ENCODE measurements around the gene SREBF1.

The SREBF1 gene

DNA sequence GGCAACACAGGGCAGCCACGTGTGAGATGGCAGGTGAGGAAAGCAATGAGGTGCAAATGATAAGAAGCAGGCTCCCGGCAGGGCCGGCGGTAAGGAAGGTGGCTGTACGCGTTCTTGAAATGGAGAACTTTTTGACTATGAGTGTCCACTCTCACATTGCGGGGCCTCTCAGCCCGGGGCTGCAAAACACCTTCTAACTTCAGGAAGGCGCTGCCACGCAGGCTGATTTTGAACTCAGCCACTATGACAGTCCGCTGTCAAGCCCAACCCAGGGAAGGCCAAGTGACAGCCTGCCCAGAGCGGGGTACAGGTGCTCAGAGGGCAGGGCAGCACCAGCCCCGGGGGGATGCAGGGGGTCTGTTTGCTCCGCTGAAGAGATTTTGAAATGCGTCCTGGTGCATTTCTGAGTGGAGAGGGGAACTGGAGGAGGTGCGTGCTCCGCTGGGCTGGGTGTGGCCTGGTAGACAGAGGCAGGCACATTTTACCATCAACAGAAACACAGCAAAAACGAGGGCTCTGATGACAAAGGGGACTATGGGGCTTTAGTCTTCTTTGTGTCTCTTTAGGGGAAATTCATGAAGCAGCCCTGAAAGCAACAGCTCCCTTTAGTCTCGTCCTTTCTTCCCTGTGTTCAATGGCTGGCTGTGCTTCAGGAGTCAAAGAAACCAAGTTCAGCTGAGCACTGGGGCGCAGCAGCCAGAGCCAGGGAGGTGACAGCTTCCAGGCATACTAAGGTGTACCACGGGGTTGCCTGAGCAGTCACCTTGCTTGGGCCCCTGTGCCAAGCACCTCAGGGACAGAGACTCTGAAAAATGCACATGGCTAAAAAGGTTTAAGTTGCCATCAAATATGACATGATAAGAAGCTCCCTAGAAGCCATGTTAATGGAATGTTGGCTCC is 14.6 kb upstream of the SREBF1 start:
- TF ChIP-seq, protein P1, sequence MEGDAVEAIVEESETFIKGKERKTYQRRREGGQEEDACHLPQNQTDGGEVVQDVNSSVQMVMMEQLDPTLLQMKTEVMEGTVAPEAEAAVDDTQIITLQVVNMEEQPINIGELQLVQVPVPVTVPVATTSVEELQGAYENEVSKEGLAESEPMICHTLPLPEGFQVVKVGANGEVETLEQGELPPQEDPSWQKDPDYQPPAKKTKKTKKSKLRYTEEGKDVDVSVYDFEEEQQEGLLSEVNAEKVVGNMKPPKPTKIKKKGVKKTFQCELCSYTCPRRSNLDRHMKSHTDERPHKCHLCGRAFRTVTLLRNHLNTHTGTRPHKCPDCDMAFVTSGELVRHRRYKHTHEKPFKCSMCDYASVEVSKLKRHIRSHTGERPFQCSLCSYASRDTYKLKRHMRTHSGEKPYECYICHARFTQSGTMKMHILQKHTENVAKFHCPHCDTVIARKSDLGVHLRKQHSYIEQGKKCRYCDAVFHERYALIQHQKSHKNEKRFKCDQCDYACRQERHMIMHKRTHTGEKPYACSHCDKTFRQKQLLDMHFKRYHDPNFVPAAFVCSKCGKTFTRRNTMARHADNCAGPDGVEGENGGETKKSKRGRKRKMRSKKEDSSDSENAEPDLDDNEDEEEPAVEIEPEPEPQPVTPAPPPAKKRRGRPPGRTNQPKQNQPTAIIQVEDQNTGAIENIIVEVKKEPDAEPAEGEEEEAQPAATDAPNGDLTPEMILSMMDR (IDR thresholded peaks at IDR 0.05; ENCODE audit: low read depth, low read length): no peak
- DNase-seq (ENCODE audit: low read depth in 2 of 2): no peak
- H3K4me3 ChIP-seq (replicated peaks in 1 of 2; ENCODE audit: low read depth in 2 of 2, low read length in 2 of 2): no peak overlapping the region

DNA sequence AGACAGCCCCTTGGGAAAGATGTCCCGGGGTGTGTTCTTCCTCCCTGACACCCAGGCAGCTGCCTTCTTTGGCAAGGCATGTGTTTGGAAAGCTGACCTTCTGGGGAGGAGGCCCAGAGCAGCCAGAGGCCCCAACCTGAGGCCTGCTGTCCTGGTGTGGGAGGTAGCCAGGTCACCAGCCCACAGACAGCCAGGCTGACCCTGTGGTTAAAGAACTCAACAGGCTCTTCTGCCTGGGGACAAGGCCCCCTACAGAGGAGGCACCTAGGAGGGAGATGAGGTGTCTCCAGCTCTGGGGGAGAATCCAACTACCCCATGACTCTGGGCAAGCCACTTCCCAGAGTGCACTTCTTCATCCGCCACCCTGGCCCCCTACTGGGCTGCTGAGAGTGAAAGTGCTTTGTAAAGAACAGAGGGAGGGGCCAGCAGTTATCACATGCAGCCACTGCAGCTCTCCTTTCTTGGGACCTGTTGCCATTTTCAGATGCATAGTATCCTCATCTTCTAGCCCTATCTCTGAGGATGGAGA is 13.1 kb upstream of the SREBF1 start:
- TF ChIP-seq, protein P1 (IDR thresholded peaks at IDR 0.05; ENCODE audit: low read depth, low read length): peak; percentile 21
- DNase-seq (ENCODE audit: low read depth in 2 of 2): peak; percentile 56 to 74
- no peak overlapping the region for H3K4me3 ChIP-seq (replicated peaks in 1 of 2; ENCODE audit: low read depth in 2 of 2, low read length in 2 of 2)

DNA sequence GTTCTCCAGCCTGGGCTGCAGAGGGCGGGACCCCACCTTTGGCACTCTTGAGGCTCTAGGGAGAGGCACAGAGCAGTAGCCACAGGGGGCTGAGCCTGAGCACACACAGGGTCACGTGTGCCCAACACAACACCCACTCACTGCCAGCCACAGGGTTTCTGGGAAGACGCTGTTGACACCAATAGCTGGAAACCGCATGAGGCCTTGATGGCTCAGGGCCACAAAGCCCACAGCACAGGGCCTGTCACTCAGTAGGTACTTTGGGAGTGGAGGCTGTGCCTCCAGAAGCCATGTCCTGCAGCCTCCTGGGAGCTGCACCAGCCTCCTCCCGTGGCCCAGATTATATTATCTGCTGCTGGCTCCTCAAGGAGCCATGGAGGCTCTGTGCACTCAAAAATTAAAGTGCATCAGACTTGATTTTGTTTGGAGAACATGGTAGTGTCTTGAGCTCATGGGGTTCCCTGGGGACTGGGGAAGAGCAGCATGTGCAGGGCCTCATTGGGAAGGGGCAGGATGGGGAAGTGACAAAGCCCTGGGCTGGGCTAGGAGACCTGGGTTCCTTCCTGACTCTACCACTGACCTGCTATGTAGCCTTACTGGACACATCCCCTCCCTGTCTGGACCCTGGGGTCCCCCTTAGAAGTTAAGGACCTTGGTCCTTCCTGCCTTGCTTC is 12.5 kb upstream of the SREBF1 start:
- TF ChIP-seq, protein P1 (IDR thresholded peaks at IDR 0.05; ENCODE audit: low read depth, low read length): no peak
- H3K4me3 ChIP-seq (replicated peaks in 1 of 2; ENCODE audit: low read depth in 2 of 2, low read length in 2 of 2): no peak overlapping the region
- peak; percentile 60 to 91 for DNase-seq (ENCODE audit: low read depth in 2 of 2)

DNA sequence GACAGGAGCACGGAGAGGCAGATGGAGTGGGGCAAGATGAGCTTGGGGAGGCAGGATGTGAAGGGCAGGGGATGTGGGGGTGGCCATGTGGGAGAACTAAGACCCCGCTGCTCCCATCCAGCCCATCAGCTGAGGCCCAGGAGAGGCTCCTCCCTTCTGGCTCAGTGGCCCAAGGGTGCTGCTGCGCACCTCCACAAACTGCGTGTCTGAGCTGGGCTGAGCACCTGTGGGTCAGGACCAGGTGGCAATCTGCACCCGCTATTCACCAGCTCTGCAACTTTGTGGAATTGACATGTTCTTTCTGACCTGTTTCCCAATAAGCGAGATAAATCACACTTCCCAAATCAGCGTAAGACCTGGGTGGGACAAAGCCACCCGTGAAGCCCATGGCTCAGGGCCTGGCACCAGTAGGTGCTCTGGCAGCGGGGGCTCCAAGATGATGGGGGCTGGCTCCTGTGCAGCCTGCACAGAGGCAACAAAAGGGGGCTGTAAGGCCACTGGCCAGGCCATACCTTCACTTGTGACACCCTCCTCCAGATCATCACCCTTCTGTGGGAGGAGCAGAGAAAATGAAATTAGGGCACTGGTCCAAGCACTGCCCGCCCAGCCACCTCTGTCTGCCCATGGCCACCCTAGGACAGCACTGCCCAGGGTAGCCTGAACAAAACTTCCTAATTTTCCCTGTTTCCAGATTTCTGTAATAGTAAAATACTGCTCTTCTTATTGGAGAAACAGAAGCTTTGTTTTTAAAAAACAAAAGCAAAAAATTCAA is 11.7 kb upstream of the SREBF1 start:
- TF ChIP-seq, protein P1 (IDR thresholded peaks at IDR 0.05; ENCODE audit: low read depth, low read length): no peak

DNA sequence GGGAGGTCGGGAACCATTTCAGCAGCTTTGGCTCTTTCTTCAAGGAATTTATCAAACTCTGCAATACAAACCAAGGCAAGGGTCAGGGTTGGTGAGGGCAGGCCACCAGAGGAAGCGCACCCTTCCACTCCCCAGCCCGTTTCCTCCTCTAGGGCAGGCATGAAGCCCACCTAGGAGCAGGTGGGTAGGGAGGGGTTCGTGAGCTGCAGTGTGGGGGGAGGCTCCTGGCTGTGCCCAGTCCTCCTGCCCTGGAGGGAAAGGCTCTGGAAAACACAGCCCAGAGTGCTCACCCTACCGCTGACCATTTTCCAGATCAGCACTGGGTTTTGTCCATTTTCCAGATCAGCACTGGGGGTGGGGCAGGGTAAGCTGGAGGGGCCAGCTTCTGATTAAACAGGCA is 10.9 kb upstream of the SREBF1 start:
- H3K4me3 ChIP-seq (replicated peaks in 1 of 2; ENCODE audit: low read depth in 2 of 2, low read length in 2 of 2): no peak overlapping the region
- TF ChIP-seq, protein P1 (IDR thresholded peaks at IDR 0.05; ENCODE audit: low read depth, low read length): no peak
- no peak for DNase-seq (ENCODE audit: low read depth in 2 of 2)

More for the DNA sequence above, 11.7 kb upstream of the SREBF1 start:
- H3K4me3 ChIP-seq (replicated peaks in 1 of 2; ENCODE audit: low read depth in 2 of 2, low read length in 2 of 2): no peak overlapping the region
- DNase-seq (ENCODE audit: low read depth in 2 of 2): no peak

DNA sequence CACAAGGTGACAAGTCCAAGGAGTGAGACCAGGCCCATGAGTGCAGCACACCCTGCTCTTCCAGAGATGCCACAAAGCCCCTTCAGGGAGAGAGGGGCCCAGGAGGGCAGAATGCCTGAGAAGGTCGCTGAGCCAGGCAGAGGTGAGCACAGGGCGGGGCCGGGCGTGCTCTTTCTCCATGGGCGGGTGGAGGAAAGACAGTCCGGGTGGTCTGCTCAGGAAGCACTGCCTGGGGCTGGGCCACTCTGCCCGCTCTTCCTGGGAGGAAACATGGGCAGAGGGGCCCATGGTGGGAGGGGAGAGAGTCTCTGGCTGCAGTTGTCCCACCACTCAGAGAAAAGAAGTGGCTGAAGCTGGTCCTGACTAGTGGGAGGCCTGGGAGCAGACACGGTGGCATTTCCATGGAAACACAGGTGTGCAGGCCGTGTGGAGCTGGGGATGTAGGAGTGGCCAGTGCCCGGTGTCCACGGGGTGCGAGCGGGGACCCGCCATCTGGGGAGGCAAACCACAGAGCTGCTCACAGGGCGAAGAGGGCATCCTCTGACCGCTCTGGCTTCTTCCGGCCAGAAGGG is 10.4 kb upstream of the SREBF1 start:
- TF ChIP-seq, protein P1 (IDR thresholded peaks at IDR 0.05; ENCODE audit: low read depth, low read length): no peak
- no peak for DNase-seq (ENCODE audit: low read depth in 2 of 2)
- H3K4me3 ChIP-seq (replicated peaks in 1 of 2; ENCODE audit: low read depth in 2 of 2, low read length in 2 of 2): no peak overlapping the region
